NCI-H2081 treated with DMSO at 0.1 percent for 48 hours (cell line): Measurements from ENCODE around the gene LRP1-AS.

Source experiments
- DNase-seq: peaks from one replicate; lab custom pipeline; 2025; lab: John Stamatoyannopoulos, UW

The LRP1-AS gene

DNA sequence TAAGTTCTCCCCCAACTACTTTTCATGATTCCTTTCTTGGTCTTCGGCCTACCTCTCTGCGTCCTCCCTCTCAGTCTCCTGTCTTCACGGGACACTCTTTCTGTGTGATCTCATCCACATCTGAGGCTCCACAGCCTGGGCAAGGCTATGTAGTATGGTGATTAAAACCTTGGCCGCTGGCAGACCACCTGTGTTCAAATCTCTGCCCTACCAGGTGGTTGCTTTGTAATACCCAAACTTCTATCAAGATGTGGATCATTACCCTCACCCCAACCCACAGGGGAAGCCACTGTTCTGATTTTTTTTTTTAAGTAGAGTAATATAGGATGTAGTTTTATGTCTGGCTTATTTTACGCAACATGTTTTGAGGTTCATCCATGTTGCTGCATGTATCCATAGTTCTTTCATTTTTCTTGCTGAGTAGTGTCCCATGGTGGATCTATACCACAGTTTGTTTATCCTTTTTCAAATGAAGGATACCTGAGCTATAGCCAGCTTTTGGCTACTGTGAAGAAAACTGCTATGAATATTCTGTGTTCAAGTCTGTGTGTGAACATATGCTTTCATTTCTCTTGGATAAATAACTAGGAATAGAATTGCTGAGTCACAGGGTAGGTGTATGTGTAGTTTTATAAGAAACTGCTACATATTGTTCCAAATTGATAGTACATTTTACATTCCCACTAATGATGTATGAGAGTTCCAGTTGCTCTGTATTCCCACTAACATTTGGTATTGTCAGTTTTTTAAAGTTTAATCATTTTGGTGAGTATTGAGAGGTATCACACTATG, 27.9 kb downstream of the LRP1-AS start:
- DNase-seq, result no peak

DNA sequence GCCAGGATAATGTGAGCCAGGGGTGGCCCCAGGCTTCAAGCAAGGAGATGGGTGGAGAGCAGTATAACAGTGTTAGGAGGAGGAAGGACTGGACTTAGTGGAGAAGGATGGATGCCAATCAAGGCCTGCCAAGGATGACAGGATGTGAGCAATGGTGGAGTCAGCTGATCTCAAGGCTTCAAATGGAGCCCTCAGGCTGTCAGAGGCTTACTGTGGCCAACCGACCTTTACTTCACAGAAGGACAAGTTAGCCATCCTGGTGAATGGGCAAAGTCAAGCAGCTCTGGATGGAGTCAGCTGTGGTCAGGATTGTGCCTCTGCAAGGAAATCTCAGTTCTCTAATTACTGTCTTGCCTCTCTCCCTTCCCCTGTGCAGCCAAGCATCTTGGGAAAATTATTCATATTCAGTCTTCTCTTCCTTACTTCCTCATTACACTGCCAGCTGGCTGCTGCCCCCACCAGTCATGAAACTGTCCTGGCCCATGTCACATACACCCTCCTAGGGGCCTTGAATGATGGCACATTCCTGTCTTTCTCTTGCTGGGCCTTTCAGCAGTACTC, 28.6 kb downstream of the LRP1-AS start:
- no peak for DNase-seq

DNA sequence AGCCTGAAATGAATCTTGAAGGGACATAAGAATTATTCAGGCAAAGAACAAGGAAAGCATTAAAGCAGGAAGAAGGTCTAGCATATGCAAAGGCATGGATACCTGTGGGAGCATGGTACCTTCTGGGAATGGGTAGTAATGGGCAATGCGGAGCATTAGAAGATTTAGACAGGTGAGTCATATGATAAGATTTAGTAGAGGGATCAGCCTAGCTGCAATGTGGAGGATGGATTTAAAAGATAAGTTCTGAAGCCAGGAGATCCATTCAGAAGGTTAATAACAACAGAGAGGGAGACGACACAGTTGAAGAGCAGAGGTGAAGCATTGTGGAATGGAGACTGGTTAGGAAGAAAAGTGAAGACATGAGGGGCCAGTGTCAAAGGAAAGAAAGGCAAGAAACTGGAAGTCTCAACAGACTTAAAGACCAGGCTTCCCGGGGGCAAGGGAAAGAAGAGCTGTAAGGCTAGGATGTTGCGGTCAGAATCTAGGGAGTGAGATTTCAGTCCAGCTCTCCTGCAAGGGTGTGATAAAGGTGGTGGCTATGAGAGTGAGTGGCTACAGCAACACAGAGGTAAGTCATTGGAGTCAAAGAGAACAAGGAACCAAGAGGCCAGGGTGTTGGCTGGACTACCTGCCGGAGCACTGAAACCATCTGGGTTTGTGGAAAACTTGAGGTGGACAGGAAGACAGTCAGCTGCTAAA, 30.7 kb downstream of the LRP1-AS start:
- DNase-seq, result no peak

DNA sequence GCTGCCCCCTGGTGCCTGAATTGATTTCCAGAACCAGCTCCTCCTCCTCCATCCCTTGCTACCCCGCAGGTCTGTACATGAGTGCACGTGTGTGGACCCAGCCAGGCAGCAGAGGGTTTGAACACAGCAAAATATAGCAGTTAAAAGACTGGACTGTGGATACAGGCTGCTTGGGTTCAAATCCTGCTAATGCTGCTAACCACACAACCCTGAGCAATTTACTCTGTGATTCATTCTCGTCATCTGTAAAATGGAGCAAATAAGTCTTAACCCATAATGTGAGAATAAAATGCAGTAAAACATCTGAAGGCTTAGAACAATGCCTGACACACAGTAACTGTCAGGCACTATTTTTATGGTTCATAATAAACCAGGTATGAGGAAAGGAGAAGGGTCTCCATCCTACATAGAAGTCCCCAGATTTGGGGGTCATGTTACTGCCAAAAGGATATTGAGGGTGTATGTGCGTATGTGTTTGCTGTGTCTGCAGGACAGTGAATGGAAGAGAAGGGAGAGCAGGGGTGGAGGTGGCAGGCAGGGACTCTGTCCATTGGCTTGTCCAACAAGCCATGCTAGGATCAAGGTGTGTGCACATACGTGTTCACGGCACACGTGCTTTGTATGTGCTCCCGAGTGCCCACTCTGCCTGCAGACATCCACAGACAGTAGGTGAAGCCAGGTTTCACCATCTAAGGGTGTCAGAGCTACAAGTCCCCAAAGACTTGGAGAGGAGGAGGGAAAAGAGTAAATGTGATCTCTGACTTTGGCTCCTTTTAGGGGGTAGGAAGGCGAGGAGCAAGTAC, 34.7 kb downstream of the LRP1-AS start:
- DNase-seq, result no peak

DNA sequence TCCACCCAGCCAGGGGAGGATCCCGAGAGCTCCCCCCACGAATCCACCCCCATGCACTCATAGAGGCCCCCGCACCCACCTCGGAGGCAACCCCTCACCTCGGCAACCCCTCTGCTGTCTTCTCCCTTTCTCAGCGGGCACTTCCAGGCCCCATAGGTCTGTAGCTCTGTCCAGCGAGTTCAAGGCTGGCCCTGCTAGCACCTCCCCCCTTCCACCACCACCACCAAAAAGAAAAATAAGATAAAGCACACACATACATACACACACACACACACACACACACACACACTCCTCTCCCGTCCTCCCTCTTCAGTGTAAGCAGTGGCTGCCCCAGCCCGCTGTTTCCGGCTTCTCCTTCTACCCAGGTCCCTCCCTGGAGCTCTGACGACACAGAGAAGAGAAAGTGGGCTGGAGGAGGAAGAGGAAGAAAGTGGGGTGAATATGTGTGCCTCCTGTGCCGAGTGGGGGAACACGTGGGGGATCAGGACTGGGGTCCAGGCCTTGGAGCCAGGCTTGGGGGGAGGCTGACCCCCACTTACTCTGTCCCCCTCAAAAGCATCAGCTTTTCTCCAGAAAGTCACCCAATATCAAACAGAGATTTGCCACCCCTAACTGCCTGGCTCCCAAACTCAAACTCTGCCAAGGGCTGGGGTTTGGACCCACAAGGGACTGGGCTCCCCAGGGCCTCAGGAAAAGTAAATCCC, 36.2 kb downstream of the LRP1-AS start, which contains the start of gene STAT6:
Gene STAT6, minus strand, starts transcription at position 332 of the 704 bp plus-strand sequence. CDS start 3,084 bp downstream, outside the sequence.
- DNase-seq, result no peak

DNA sequence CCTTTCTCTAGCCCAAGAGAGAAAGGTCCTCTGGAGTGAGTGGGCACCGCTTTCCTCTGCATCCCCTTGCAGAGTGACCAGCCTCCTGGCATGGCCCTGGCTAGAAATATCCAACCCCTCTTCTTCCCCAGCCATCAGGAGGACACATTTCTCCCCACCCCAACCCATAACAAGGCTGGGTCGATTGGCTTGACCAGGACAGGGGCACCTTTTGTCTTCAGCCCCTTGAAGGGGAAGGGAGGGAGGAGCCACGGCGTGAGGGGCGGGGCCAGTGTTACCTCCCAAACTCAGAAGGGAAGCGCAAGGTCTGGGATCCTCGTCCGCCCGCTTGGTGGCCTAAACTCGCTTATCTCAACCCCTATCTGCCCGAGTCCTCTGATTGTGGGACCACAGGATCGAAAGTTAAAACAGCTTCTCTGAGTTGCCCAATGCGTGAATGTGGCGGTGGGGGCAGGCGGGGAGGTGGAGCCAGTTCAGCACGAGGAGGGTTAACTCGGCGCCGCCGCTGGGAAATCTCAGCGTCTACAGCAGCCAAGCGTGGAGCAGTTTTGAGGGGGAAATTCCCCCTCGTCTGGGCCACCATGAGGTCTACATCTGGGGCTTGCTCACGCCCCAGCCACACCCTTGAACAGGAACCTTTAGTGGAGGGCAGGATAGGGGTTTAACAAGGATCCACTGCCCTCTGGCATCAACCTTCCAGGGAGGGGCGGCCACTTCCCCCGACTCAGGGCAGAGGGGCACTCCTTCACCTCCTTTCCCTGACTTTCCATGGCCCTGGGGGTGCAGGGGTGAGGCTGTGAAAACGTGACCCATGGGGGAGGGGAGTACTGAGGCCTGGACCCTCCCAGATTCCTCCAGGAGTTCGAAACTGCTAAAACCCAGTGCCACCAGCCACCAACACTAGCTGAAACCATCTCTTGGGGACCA, 37.1 kb downstream of the LRP1-AS start:
- no peak for DNase-seq

DNA sequence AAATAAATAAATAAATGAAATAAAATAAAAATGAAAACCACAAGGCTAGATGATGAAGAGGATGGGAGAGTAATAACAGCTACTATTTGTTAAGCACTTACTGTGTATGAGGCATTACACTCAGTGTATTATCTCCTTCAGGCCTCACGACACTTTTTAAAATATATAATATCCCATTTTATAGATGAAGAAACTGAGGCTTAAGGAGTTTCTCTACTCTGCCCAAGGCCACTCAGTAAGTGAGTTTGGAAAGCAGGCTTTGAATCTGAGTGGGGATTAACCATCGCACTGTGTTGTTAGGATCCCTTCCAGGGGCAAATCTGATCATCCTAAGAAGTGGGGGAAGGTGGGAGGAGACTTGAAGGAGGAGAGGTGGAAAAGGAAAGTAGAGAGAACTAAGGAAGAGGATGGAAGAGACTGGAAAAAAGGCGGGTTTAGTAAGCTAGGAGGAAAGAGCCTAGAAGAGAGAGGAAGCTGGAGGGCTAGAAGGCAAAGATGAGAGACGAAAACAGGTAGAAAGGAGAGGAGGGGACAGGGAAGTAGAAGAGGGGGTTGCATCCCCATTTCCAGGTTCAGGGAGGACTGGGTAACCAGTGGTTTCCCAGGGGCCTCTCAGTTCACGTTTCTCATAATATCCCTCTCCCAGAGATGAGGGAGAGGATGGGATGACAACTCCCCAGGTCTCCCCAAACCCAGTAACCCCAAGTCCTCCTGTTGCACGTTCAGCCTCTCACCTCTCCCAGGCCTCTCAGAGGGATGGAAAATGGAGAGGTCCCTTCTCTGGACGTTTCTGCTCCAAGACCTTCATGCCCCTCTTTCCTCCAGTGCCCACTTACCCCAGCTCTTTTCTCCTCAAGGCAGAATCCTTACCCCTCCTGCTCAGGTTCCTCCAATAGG, 38.0 kb downstream of the LRP1-AS start:
- no peak for DNase-seq

DNA sequence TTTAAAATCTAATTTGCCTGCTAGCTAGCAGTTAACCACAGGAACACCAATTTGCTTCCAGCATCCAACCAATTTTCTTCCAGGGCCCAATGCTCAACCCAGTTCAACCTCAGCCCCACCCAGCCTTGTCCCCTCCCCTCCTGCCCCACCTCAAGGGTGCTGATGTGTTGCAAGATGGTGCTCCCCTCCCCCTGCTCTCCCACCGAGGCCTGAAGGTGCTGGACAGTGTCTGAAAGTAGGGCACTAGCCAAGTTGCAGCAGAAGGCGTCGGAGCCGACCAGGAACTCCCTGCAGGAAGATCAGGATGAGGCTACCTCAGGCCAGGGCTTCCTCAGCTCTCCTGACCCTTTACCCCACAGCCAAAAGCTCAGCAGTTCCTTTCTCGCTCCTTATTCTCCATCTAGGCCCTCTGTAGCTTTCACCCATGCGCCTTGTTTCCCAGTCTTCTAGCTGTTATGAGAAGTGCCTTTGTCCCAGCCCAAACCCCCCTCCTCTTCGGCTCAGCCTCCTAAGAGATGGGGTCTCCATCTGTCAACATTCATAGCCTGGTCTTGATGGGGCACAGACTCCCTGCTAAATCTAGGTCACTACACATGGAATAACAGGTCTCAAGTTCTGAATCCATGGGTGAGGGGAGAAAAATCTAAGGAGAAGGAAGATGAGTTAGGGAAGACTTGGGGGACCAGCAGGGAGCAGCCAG, 39.8 kb downstream of the LRP1-AS start:
- DNase-seq, result no peak

DNA sequence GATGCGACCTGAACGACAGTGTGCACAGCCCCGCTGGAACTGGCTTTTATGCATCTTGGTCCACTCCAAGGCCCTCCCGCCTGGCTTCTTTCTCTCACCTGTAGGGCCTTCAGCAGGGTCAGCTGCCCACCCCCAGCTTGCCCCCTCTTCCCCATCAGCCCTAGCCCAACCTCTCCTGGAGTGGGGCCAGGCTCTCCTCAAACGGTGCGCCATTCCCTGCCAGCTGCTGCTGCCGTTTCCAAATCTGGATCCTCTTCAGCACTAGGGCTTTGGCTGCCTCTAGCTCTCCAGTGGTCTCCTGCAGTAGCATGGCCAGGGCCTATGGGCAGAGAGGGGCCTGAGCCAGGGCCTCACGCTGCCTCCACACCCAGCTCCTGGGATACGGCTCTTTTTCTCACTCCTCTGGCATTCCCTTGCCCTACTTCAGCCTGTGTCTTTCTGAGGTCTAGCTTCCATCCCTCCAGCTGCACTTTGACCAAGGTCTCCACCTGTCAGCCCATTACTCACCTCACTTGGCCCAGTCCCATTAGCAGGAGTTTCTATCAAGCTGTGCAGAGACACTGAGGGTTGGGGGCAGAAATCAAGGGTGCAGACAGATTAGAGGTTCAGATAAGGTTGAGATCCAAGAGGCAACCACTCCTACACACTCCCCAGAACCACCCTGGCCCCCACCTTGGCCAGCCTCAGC, 41.3 kb downstream of the LRP1-AS start:
- no peak for DNase-seq

DNA sequence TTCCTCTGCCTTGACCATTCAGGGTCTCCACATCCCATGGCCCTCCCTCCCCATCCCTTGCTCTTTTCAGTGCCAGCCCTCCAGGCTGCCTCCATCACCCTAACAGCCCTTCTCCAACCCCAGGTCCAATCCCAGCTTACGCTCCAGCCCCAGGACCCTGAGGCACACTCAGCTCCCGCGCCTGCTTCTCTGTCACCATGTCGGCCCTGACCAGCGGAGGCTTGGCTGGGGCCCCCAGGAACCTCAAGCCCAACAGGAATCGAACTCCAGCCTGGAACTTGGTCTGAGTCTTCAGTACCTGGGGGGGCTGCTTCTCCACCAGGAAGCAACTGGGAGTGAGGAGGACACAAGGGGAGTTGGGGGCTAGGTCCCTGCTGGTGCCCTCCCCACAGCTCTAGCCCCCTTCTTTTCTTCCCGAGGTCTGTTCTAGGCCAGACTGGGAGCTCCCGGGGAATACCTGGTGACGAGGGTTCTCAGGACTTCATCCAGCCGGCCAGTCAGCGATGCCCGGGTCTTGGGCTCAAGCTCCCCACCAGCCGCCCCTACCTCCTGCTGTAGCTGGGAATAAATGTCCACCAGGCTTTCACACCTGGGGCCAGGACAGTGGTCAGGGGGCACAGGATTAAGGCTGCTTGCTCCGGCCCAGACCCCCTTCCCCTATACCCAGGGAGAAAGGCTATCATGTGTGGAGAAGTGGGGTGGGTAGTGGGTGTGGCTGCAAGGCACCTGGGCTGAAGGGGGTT, 42.2 kb downstream of the LRP1-AS start:
- no peak for DNase-seq

DNA sequence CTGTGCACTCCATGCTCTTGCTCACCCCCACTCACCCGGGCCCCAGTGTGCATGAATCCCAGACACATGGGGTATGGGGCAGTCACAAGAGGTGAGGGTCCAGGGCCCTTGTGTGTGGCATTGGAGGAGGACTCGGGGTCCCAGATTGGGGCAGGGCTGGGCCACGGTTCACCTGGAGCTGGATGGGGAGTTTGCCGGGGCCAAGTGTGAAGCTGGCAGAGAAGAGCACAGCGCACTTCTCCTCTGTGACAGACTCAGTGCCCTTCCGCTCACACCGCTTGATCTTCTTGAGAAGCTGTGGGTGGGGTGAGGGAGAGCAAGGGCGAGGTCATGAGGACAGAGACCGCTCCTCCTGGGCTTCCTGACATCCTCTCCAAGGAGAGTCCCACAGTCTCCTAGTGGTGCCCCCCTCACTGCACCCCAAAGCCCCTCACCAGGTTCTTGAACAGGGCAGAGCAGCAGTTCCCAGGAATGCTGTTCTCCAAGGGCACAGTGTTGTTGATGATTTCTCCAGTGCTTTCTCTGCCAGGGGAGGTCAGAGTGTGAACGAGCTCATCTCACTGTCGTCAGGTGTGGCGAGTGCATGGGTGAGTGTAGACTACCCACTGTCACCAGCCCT, 43.0 kb downstream of the LRP1-AS start:
- DNase-seq, result no peak

DNA sequence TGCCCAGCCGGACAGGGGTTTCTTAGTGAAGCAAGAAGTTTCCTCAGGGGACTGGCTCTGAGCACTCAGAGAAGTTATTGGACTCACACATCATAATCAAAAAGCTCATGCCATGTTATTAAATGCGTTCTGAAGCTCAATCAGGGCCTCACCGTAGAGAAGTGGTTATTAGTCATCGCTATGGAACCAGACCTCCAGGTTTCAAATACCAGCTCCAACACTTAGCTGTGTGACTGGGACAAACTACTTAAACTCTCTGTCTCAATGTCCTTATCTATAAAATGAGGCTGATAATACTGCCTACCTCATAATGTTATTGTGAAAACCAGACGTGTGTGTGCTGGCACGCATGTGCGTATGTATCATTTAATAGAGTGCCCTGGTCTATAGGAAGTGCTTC, 43.6 kb downstream of the LRP1-AS start:
- no peak for DNase-seq

DNA sequence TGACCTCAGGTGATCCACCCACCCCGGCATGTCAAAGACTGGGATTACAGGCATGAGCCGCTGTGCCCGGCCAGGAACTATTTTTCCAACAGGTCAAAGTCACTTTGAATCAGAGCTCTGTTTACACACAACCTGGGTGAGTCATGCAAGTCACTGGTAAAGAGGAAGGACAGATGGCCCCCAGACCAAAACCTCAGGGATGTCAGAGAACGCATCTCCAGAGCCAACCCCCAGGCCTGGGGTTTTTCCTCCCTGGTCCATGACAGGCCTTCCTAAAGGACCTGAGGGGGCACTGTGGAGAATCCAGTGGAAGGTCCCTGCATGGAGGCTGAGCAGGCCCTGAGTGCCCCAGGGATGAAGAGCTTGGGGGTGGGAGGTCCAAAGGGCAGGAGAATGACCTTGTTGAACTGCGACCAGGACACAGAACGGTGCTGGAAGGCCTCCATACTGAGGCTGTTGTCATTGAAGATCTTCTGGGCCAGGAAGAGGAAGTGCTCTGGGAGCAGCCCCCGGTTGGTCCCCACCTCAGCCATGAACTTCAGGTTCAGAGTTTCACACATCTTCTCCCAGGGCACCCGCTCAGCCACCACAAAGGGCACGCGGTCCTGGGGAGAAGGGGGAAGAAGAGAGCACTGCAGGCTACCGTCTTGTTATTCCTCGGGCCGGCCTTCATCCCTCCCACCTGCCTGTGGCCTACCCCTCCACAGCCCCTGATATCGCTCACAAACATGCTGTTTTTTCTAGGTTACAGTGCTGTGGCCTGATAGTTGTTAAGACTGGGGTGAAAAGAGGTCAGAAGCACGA, 45.3 kb downstream of the LRP1-AS start:
- no peak for DNase-seq

DNA sequence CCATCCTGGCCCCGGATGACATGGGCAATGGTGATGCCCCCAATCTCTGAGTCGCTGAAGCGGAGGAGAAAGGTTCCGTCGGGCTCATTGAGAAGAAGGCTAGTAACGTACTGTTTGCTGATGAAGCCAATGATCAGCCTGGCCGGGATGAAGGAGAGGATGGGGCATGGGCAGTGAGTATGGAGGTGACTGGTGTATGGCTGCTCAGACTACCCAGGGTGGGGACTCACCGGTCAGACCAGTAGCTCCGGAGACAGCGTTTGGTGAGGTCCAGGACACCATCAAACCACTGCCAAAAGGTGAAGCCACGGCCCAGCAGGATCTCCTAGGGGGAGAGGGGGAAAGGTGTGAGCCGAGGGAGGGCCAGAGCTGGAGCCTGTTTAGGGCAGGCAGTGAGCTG, 47.7 kb downstream of the LRP1-AS start:
- DNase-seq, result no peak

DNA sequence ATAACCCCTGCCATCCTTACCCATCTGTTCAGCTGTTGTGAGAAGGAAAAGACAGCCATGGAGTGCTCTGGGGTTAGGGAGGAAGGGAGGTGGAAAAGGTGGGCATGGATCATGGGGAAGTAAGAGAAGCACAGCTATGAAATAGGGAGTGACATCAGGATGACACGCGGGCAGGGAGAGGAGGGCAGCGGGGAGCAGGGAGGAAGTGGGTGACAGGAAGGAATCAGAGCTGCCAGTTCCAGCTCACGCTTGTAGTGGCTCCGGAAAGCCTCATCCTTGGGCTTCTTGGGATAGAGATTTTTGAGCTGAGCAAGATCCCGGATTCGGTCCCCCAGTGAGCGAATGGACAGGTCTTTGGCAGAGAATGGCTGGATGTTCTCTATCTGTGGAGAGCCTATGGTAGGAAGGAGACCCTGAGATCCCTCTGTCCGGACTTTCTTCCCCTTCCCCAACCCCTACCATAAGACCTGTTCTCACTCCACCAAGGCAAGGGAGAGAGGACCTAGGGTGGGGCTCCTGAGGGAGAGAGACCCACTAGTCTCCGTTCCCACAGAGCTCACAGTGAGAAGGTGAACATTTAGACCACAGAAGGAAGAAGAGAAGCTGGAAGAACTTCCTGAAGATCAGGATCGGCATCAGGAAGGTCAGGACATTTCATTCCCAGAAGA, 48.2 kb downstream of the LRP1-AS start:
- no peak for DNase-seq

DNA sequence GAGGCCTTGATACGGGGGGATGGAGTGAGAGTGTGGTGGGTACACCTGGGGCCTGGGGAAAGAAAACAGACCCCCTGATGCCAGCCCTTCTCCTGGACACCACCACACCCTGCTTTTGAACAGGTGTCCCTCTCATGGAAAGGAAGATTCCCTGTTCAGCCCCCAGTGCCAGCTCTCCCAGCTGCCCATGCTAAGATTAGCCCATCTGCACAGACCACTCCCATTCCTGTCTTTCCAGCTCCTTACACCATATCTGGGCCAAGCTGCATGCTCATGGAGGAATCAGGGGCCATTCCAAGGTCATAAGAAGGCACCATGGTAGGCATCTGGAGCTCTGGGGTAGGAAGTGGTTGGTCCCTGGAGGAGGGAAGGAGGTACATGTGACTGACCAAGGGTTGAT, 48.9 kb downstream of the LRP1-AS start:
- DNase-seq, result no peak
